IPS DF 19.7 (cell line): ENCODE data around the gene FXR2.
"Not testable (repeated sequence)": the region's sequence is repeated elsewhere in the genome, so short reads cannot be mapped to it uniquely, and the experiment has no call there.

Source experiments
- DNase-seq: peaks from one replicate; pipeline ENCODE4 v3.0.0-alpha.2; 2013; ENCODE audit warnings: low read depth, low spot score

FXR2 gene

GRCh38 chr17:7629939-7630571 is 15.4 kb upstream of the FXR2 start, which contains the start of gene SHBG:
SHBG (plus strand) TSS chr17:7630135; CDS start chr17:7630173, 38 bp downstream.
- DNase-seq = no peak

GRCh38 chr17:7627250-7628121 is 12.8 kb upstream of the FXR2 start, which contains the start of gene SAT2:
SAT2 (minus strand) TSS chr17:7627821; CDS start chr17:7627635, 186 bp downstream.
- peak; percentile 78 for DNase-seq

GRCh38 chr17:7626956-7627249 is 12.2 kb upstream of the FXR2 start:
- DNase-seq = no peak

GRCh38 chr17:7626307-7626706 is 11.6 kb upstream of the FXR2 start:
- DNase-seq = no peak

GRCh38 chr17:7625749-7626148 is 11.1 kb upstream of the FXR2 start:
- not testable (repeated sequence) for DNase-seq

GRCh38 chr17:7623661-7624060 is 9.0 kb upstream of the FXR2 start:
- DNase-seq = no peak

GRCh38 chr17:7620835-7621234 is 6.1 kb upstream of the FXR2 start:
- DNase-seq = no peak

GRCh38 chr17:7618608-7619007 is 3.9 kb upstream of the FXR2 start:
- no peak for DNase-seq

- DNase-seq = no peak
These were observed 609 bp upstream of the FXR2 start for GRCh38 chr17:7615265-7615747.

- no peak for DNase-seq
These were observed 800 bp downstream of the FXR2 start for GRCh38 chr17:7613769-7614424.

- no peak for DNase-seq
These were observed 2.4 kb downstream of the FXR2 start for GRCh38 chr17:7612294-7612640.

- DNase-seq = no peak
These were observed 2.9 kb downstream of the FXR2 start for GRCh38 chr17:7611635-7612293.

- DNase-seq = no peak
These were observed 4.1 kb downstream of the FXR2 start for GRCh38 chr17:7610641-7611040.

GRCh38 chr17:7606280-7606679 is 8.4 kb downstream of the FXR2 start:
- no peak for DNase-seq

- not testable (repeated sequence) for DNase-seq
These were observed 17.1 kb downstream of the FXR2 start for GRCh38 chr17:7597561-7597960.

- DNase-seq = no peak
These were observed 21.4 kb downstream of the FXR2 start for GRCh38 chr17:7593296-7593695.

- no peak for DNase-seq
These were observed 22.2 kb downstream of the FXR2 start for GRCh38 chr17:7592422-7593021.

GRCh38 chr17:7591596-7591995 is 23.1 kb downstream of the FXR2 start:
- no peak for DNase-seq

- DNase-seq = peak; percentile 78
These were observed 24.0 kb downstream of the FXR2 start for GRCh38 chr17:7590743-7591142.

GRCh38 chr17:7589891-7590691 is 24.6 kb downstream of the FXR2 start, which contains the start of gene SOX15:
SOX15 (minus strand) TSS chr17:7590094; CDS start chr17:7589676, 418 bp downstream.
- no peak for DNase-seq
